ENCODE measurements around the gene PROX2. TPM values are rescaled to one million over a fixed set of nuclear protein-coding genes. Genes with fewer than 3 reads are reported as not detected.

The PROX2 gene
- total RNA-seq, 1 donor from 2014 or later = not detected

GRCh38 chr14:74879427-74880182 is 3.7 kb upstream of the PROX2 start:
- Histone ChIP-seq H3K36me3 (no peaks in the 10 kb centered on the region), H3K4me3 (no peak overlapping the region), H3K4me1 (peaks cover 3 to 24% of the 10 kb centered on the region in 2 donors), H3K9me3 (no peaks in the 10 kb centered on the region), H3K27me3 (no peaks in the 10 kb centered on the region), H3K27ac (no peak overlapping the region)
- no peak for TF ChIP-seq CTCF (IDR thresholded peaks at IDR 0.05)
- no peak for DNase-seq (ENCODE audit: low spot score in 2 of 2)
- intact Hi-C loops (cut with DNase I) = loop anchor here (10.0 kb wide), 1 partner anchor 265 kb away; the partner anchor contains the start of gene LTBP2

DNA sequence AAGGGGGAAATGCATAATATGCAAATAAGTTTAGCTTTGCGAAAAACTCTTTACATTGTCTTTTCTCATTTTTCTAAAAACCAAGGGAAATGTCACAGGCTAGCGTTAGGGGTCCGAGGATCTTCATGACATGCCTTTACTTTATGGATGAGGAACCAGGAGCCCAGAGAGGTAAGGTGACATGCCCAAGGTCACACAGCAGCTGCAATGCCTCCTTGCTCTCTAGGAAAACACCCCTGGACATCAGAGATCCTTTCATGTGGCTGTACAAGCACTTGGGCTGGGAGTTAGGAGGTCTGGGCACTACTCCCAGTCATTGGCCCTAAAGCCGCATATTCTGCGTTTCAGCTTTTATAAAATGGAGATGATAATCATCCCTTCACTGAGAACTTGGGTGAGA is 741 bp downstream of the PROX2 start:
- TF ChIP-seq CTCF (IDR thresholded peaks at IDR 0.05) = no peak
- intact Hi-C loops (cut with DNase I) = no loop called here
- no peaks in the 10 kb centered on the region for H3K36me3 ChIP-seq
- no peaks in the 10 kb centered on the region for H3K9me3 ChIP-seq
- no peaks in the 10 kb centered on the region for H3K4me1 ChIP-seq
- no peaks in the 10 kb centered on the region for H3K27me3 ChIP-seq
- no peak for DNase-seq (ENCODE audit: low spot score in 2 of 2)
- no peak overlapping the region for H3K4me3 ChIP-seq
- H3K27ac ChIP-seq = no peak overlapping the region

- no peak for TF ChIP-seq CTCF (IDR thresholded peaks at IDR 0.05)
- intact Hi-C loops (cut with DNase I) = no loop called here
- Histone ChIP-seq H3K9me3 (no peaks in the 10 kb centered on the region), H3K27me3 (no peaks in the 10 kb centered on the region), H3K4me3 (no peak overlapping the region), H3K36me3 (no peaks in the 10 kb centered on the region), H3K4me1 (peaks cover 0 to 3% of the 10 kb centered on the region in 2 donors), H3K27ac (no peak overlapping the region)
- DNase-seq (ENCODE audit: low spot score in 2 of 2) = peak in 1 of 2 donors; percentile 42
Measured at GRCh38 chr14:74871819-74872218, 4.1 kb downstream of the PROX2 start.

- TF ChIP-seq CTCF (IDR thresholded peaks at IDR 0.05) = no peak
- Histone ChIP-seq H3K4me3 (no peak overlapping the region), H3K9me3 (no peaks in the 10 kb centered on the region), H3K27ac (peak overlapping the region in 1 of 2 donors; percentile 37), H3K36me3 (no peaks in the 10 kb centered on the region), H3K27me3 (no peaks in the 10 kb centered on the region), H3K4me1 (peaks cover 0 to 3% of the 10 kb centered on the region in 2 donors)
- intact Hi-C loops (cut with DNase I) = no loop called here
- no peak for DNase-seq (ENCODE audit: low spot score in 2 of 2)
Measured at GRCh38 chr14:74868739-74869138, 7.2 kb downstream of the PROX2 start.

- peaks cover 0 to 3% of the 10 kb centered on the region in 2 donors for H3K4me1 ChIP-seq
- H3K27ac ChIP-seq = peak overlapping the region; percentile 38 to 69
- no peaks in the 10 kb centered on the region for H3K27me3 ChIP-seq
- no peak overlapping the region for H3K4me3 ChIP-seq
- no peaks in the 10 kb centered on the region for H3K36me3 ChIP-seq
- no peak for TF ChIP-seq CTCF (IDR thresholded peaks at IDR 0.05)
- peak in 1 of 2 donors; percentile 72 for DNase-seq (ENCODE audit: low spot score in 2 of 2)
- no peaks in the 10 kb centered on the region for H3K9me3 ChIP-seq
- intact Hi-C loops (cut with DNase I) = no loop called here
Measured at GRCh38 chr14:74867673-74868072, 8.3 kb downstream of the PROX2 start.

Measured in ascending aorta (tissue), 2 donors.